Muscle layer of duodenum (tissue), 2 donors: ENCODE results near the gene KRT81.
"Not testable (repeated sequence)": the region's sequence is repeated elsewhere in the genome, so short reads cannot be mapped to it uniquely, and the experiment has no call there.

ENCODE experiments used
- H3K27ac ChIP-seq: one replicate; pipeline ENCODE4 v1.7.0; 2013; ENCODE audit warnings: mild to moderate bottlenecking, low read length
- H3K27me3 ChIP-seq: one replicate; pipeline ENCODE4 v1.7.0; 2013; ENCODE audit warnings: low read depth, mild to moderate bottlenecking, control low read depth, low read length
- H3K36me3 ChIP-seq, 2 donors: one replicate each; pipeline ENCODE4 v1.7.0; 2013; ENCODE audit warnings: low read length in 2 of 2, control low read depth in 1 of 2, mild to moderate bottlenecking in 1 of 2; ENCODE audit not compliant: insufficient read depth in 2 of 2, control insufficient read depth in 1 of 2
- H3K4me1 ChIP-seq, 2 donors: one replicate each; pipeline ENCODE4 v1.7.0; 2013; ENCODE audit warnings: low read length in 2 of 2, mild to moderate bottlenecking in 2 of 2, control low read depth in 1 of 2, moderate library complexity in 1 of 2; ENCODE audit not compliant: insufficient read depth in 2 of 2, control insufficient read depth in 1 of 2
- H3K4me3 ChIP-seq, 2 donors: one replicate each; pipeline ENCODE4 v1.7.0; 2013; ENCODE audit warnings: low read length in 2 of 2, low read depth in 1 of 2, mild to moderate bottlenecking in 1 of 2
- H3K9me3 ChIP-seq, 2 donors: one replicate each; pipeline ENCODE4 v1.7.0; 2013; ENCODE audit warnings: low read length in 2 of 2, control low read depth in 1 of 2, mild to moderate bottlenecking in 1 of 2; ENCODE audit not compliant: control insufficient read depth in 1 of 2
- donor health status: healthy.

Gene KRT81

DNA sequence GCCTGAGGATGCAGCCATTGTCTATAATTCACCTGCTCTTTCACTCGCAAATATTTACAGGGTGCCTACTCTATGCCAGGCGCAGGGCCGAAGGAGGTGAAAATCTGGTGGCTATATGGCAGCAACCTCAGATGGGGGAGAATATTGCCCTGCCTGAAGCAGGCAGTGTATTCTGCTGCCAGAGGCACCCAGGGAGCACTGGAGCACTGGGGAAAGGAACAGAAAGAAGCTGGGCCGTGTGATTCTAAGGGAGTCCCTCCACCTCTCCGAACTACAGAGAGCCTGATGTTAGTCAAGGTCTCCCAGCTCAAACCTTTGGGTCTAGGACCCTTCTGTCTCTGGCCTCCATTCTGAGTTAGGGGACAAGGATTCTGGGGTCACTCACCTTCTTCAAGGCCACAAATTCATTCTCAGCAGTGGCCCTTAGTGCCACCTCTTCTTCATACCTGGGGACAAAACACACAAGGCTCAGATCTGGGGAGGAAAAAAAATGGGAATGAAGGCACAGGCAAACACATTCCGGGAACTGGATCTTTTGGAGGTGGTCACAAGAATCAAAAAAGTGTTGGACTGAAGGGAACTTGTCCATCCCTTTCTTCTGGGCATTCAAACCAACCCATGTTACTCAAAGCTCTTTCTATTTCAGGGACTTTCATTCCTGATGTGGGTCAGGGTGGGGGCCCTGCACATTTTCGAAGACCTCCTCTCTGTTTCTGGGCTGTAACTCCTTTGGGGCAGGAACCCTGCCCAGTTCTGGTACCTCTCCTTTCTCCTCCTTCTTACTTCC is 36.2 kb downstream of the KRT81 start:
- H3K27ac ChIP-seq, result no peak overlapping the region
- peaks cover 0 to 8% of the 10 kb centered on the region in 2 donors for H3K4me1 ChIP-seq
- no peaks in the 10 kb centered on the region for H3K36me3 ChIP-seq
- H3K4me3 ChIP-seq, result no peak overlapping the region
- peaks cover 30% of the 10 kb centered on the region for H3K27me3 ChIP-seq
- peaks cover 0 to 3% of the 10 kb centered on the region in 2 donors for H3K9me3 ChIP-seq

DNA sequence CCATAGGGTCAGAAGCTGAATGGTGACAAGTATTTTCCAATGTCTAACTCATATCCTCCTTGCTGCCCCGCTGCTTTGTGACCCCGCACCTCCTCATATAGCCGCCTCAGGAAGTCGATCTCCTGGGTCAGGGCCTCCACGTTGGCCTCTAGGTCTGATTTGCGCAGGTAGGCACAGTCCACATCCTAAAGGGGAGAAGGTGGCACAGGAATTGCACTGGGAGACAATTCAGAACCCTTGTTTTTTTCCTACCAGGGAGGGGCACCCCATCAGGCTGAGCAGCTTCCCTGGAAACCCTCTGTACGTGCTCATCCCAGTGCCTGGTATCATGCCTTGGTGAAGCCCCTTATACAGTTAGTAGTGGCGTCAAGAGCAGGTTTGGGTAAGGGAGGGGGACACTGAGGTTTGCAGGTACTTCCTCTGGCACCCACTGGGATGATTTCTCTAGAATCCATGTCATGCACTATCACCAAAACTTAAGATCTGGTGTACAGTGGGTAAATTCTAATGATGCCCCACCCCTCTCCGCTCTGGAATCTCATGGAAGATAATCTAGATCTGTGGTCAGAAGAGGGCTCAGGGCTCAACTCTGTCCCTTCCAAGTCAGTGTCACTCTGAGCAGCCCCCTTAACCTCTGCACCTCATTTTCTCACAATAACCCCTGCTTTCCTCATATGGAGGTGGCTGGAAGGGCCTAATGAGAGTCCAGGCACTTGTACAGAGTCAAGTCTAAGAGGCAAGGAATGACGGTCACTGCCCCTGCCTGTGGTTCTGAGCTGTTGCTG is 37.0 kb downstream of the KRT81 start:
- Histone ChIP-seq H3K27me3 (peaks cover 30% of the 10 kb centered on the region), H3K36me3 (no peaks in the 10 kb centered on the region), H3K9me3 (peaks cover 0 to 3% of the 10 kb centered on the region in 2 donors), H3K4me3 (no peak overlapping the region), H3K27ac (no peak overlapping the region), H3K4me1 (peaks cover 0 to 8% of the 10 kb centered on the region in 2 donors)

GRCh38 chr12:52253391-52254179 is 37.7 kb downstream of the KRT81 start:
- H3K4me1 ChIP-seq, result peaks cover 0 to 3% of the 10 kb centered on the region in 2 donors
- no peaks in the 10 kb centered on the region for H3K36me3 ChIP-seq
- peaks cover 30% of the 10 kb centered on the region for H3K27me3 ChIP-seq
- no peak overlapping the region for H3K27ac ChIP-seq
- no peaks in the 10 kb centered on the region for H3K9me3 ChIP-seq
- H3K4me3 ChIP-seq, result no peak overlapping the region

- no peaks in the 10 kb centered on the region for H3K4me1 ChIP-seq
- no peaks in the 10 kb centered on the region for H3K9me3 ChIP-seq
- peaks cover 27% of the 10 kb centered on the region for H3K27me3 ChIP-seq
- no peak overlapping the region for H3K4me3 ChIP-seq
- no peaks in the 10 kb centered on the region for H3K36me3 ChIP-seq
- no peak overlapping the region for H3K27ac ChIP-seq
Measured at GRCh38 chr12:52252728-52253343, 38.5 kb downstream of the KRT81 start.

- H3K27me3 ChIP-seq, result peaks cover 21% of the 10 kb centered on the region
- not testable (repeated sequence) for H3K36me3 ChIP-seq, H3K27ac ChIP-seq, H3K9me3 ChIP-seq, H3K4me3 ChIP-seq, H3K4me1 ChIP-seq
Measured at GRCh38 chr12:52252175-52252615, 39.1 kb downstream of the KRT81 start.

GRCh38 chr12:52251367-52252051 is 39.8 kb downstream of the KRT81 start:
- H3K4me1 ChIP-seq, result no peaks in the 10 kb centered on the region
- peaks cover 15% of the 10 kb centered on the region for H3K27me3 ChIP-seq
- H3K36me3 ChIP-seq, result no peaks in the 10 kb centered on the region
- H3K27ac ChIP-seq, result no peak overlapping the region
- H3K9me3 ChIP-seq, result no peaks in the 10 kb centered on the region
- no peak overlapping the region for H3K4me3 ChIP-seq

DNA sequence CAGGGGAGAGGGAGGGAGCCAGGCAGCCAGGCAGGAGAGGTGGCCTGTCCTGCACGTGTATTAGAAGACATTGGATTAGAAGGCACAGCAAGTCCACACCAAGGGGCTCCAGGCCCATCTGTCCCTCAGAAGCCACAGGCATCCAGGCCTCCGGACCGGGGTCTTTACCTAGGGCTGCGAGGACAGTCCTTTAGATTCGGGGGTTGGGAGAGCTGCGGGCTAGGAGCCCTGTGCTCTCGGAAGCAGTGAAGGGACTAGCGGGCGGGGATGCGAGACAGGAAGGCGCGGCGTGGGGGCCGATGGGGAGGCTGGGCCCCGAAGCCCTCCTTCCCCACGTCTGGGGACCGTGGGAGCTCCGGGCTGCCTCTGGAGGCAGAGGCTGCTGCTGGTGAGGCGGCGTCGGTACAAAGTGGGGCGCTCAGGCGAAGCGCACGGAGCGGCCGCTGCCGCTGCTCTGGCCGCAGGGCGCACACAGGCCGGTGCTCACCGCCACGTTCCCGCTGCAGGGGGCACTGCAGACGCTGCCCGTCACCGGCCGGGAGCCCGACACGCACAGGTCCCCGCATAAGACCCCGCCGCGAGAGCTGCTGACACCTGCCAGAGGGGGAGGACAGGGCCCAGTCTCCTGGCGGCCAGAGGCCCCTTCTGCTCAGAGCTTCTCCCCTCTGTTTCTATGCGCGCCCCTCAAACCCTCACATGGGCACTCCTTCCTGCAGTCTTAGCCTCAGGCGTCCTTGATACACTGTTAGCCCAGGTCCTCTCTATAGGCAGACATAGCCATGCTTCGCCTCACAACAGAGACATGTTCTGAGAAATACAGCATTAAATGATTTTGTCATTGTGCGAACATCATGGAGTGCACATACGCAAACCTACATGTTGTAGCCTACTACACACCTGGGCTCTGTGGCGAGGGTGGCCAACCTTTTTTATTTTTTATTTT is 41.0 kb downstream of the KRT81 start:
- Histone ChIP-seq H3K27ac (no peak overlapping the region), H3K27me3 (peaks cover 9% of the 10 kb centered on the region), H3K4me1 (no peaks in the 10 kb centered on the region), H3K4me3 (no peak overlapping the region), H3K9me3 (no peaks in the 10 kb centered on the region), H3K36me3 (no peaks in the 10 kb centered on the region)

- peaks cover 0 to 2% of the 10 kb centered on the region in 2 donors for H3K4me1 ChIP-seq
- no peak overlapping the region for H3K27ac ChIP-seq
- no peaks in the 10 kb centered on the region for H3K9me3 ChIP-seq
- H3K27me3 ChIP-seq, result peaks cover 9% of the 10 kb centered on the region
- H3K4me3 ChIP-seq, result no peak overlapping the region
- no peaks in the 10 kb centered on the region for H3K36me3 ChIP-seq
Measured at GRCh38 chr12:52249511-52250047, 41.8 kb downstream of the KRT81 start.

DNA sequence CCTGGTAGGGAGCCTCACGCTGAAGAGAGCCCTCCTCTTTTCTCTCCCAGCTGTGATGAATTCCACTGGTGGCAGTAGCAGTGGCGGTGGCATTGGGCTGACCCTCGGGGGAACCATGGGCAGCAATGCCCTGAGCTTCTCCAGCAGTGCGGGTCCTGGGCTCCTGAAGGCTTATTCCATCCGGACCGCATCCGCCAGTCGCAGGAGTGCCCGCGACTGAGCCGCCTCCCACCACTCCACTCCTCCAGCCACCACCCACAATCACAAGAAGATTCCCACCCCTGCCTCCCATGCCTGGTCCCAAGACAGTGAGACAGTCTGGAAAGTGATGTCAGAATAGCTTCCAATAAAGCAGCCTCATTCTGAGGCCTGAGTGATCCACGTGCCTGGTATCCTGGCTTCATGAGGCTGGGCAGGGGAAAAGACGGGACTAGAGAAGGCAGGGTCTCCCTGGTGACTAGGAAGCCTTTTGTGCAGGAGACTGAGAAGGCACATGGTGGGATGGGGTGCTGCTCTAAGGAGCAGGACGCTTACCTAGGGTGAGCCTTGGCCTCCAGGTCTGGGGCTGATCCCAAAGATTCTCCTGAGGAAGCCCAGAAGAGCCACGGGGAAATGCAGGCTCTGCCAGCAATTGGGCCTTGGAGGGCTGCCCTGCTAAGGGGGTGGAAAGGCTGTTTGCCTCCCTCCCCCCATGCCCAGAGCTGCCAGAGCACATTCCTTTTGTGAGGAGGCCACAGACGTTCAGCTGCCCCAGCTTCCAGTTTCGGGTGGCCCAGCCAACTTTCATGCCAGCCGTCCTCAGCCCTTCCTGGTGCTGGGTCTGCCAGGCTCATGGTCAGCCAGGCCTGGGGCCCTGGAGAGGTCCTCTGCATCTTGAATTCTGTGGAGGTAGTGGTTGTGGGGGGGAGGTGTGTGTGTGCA is 42.5 kb downstream of the KRT81 start:
- H3K27me3 ChIP-seq, result peaks cover 9% of the 10 kb centered on the region

More for the DNA sequence above, 42.5 kb downstream of the KRT81 start:
- Histone ChIP-seq H3K27ac (no peak overlapping the region), H3K4me1 (peaks cover 6 to 10% of the 10 kb centered on the region in 2 donors), H3K9me3 (no peaks in the 10 kb centered on the region), H3K36me3 (no peaks in the 10 kb centered on the region), H3K4me3 (no peak overlapping the region)
